WI38 (cell line): ENCODE measurements around the gene PDE4C.

Source experiments
- H3K4me3 ChIP-seq: 2 replicates; pipeline ENCODE4 v1.5.1; 2011; ENCODE audit warnings: low read depth, mild to moderate bottlenecking, control low read depth, low read length
- CTCF ChIP-seq: IDR thresholded peaks from 2 replicates; pipeline ENCODE4 v1.5.1; 2012; ENCODE audit warnings: low read depth, mild to moderate bottlenecking, control low read depth, low read length

PDE4C gene

GRCh38 chr19:18269070-18269723 is 43.0 kb upstream of the PDE4C start:
- no peak for TF ChIP-seq CTCF
- no peak overlapping the region for H3K4me3 ChIP-seq

- H3K4me3 ChIP-seq: no peak overlapping the region
- TF ChIP-seq CTCF: no peak
These were observed 40.8 kb upstream of the PDE4C start for GRCh38 chr19:18266771-18267686.

- no peak for TF ChIP-seq CTCF
- H3K4me3 ChIP-seq: no peak overlapping the region
These were observed 39.3 kb upstream of the PDE4C start for GRCh38 chr19:18265582-18265981.

GRCh38 chr19:18264971-18265540 is 38.8 kb upstream of the PDE4C start:
- no peak for TF ChIP-seq CTCF
- H3K4me3 ChIP-seq: no peak overlapping the region

- no peak for TF ChIP-seq CTCF
- H3K4me3 ChIP-seq: no peak overlapping the region
These were observed 38.1 kb upstream of the PDE4C start for GRCh38 chr19:18264137-18264854.

GRCh38 chr19:18263324-18264136 is 37.3 kb upstream of the PDE4C start:
- TF ChIP-seq CTCF: no peak
- no peak overlapping the region for H3K4me3 ChIP-seq
